ENCODE results near the gene CHMP2B.
A peak's percentile ranks its signal among the peaks of the same experiment; 100 is the strongest.
"Not testable (repeated sequence)": the region's sequence is repeated elsewhere in the genome, so short reads cannot be mapped to it uniquely, and the experiment has no call there.

The CHMP2B gene

GRCh38 chr3:87236093-87236492, 9.0 kb downstream of the CHMP2B start:
- no peak for DNase-seq

DNA sequence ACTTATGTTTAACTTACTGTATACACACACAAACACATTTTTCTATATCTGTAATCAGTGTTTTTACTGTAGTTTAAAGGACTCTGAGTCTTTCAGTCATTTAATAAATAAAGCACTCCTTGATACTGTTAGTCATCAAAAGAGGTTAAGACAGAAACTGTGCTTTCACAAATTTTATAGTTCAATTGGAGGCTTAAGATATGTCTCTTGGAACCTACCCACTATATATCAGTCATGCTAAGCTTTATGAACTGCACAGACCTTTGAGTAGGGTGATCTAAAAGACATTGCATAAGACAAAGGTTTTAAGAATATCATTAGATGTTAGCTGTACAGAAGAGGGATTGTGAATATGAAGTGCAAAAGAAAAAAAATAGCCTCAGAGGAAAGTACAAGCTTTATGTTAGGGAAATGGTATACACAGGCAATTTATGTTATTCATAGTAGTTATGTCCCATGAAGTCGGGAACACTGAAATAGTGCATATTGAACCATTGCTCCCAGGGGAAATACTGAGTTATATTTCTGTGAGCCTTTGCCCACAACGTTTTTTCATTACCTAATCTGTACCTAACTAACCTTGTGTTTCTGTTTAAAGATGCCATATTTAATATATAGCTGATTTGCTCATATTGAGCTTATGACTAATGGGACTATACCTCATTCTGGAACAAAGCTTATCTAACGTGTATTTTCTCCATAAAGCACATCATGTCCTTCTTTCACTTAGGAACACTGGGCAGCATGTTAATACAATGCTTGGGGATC, 19.7 kb downstream of the CHMP2B start:
- no peak for DNase-seq

DNA sequence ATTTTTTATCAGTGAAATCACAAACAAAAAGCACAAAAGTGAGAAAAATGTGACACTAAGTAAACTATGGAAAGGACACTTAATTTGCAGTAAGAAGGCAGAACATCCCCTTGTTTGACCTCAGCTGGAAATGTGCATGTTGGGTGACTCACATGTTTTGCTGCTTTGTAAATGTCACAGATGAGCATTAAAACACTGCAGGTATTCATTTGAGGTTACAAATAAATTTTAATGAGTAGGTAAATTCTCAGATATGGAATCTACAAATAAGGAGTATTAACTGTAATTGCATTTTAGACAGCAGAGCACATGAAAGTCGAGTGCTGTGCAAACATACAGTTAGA, 20.3 kb downstream of the CHMP2B start:
- DNase-seq = peak; percentile 43

DNA sequence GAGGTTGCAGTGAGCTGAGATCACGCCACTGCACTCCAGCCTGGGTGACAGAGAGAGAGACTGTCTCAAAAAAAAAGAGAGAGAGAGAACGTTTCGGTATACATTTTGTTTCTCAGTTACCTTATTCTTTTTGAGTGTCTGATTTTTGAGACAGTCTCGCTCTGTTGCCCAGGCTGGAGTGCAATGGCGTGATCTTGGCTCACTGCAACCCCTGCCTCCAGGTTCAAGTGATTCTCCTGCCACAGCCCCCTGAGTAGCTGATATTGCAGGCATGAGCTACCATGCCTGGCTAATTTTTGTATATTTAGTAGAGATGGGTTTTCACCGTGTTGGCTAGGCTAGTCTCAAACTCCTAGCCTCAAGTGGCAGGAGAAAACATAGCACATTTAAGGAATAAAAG, 21.1 kb downstream of the CHMP2B start:
- not testable (repeated sequence) for DNase-seq

DNA sequence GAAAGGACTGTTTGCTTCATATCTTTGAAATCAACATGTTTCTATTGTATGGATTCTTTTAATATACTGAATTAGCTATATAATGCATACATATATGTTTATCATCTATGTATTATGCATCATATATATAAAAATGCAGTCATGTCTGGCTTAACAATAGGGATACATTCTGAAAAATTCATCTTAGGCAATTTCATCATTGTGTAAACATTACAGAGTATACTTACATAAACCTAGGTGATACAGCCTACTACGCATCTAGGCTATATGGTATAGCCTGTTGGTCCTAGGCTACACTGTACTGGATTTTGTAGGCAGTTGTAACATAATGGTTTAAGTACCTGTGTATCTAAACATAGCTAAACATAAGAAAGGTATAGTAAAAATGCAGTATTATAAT, 21.7 kb downstream of the CHMP2B start:
- no peak for DNase-seq

- DNase-seq = no peak
These were observed 22.9 kb downstream of the CHMP2B start for GRCh38 chr3:87250009-87250408.

DNA sequence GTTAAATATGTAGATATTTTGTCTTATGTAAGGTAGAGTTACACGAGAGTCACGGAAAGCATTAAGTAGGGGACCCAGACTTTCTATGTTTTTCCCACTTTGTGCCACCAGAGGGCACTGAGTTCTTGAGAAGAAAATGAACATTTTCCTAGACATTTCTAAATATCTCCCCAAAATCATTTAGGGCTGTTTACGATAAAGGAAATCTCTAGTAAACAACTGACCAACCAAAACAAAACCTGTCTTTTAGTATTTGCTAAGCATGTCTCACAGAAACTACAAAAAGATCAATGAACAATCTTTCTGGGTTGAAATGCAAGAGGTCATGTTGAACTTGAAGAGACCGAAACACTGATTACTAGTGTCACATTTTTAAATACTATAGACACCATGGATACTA, 33.2 kb downstream of the CHMP2B start:
- DNase-seq = no peak

DNA sequence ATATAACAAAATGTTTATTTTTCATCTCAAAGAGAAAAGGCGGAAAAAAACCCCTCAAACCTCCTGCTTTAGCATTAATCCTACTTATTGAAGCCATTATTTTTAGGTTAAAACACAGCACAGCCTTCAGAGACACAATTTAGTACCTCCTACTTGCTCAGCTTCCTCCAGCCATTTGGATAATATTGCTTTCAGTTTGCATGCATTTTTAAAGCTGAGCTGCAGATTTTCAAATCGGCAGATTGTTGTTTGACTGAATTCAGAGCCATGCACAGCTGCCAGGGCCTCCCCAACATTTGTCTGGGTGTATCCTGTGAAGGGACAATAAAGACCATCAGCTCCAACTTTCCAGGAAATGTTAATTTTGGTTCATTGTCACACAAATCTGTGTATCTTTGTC, 34.8 kb downstream of the CHMP2B start:
- DNase-seq = no peak

GRCh38 chr3:87267953-87268645, 41.0 kb downstream of the CHMP2B start:
- no peak for DNase-seq

DNA sequence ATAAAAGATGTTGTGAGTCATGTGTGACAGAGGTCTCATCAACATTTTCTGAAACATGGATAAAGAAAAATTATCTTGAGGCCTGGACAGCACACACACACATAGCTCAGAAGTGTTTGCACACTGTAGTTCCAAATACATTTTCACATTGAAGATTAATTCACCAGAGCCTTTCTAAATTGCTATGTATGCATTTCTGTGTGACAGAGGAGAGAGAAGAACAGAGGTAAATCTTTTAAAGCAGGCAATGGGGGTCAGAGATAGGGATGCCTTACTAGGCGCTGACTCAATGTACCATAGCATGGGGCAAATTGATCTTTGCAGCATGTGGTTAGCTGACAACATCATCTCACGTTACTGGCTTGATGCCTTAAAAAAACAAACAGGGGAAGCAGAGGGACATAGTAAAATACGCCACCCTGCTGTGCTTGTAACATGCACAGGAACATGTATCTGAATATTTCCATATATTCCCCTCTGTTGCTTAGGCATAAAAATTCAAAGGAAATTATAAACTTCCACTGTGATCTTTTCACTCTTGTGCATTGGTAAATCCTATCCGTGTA, 41.6 kb downstream of the CHMP2B start:
- no peak for DNase-seq

DNA sequence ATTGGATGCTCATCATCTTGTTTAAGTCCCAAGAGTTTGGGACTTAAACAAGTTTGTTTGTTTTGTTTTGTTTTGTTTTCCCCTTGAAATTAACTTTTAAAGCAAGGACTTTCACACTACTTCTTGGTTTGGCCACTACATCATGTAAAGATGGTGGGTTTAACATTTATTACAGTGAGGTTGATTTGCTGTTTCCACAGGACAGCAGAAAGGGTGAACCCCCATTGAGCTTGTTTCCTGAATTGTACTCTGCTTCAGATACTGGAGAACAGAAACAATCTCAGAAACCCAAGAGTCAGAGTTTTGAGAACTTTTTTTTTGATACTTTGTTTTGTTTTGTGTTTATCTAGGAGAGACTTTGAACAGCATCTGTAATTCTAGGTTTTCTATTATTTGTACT, 42.6 kb downstream of the CHMP2B start:
- DNase-seq = no peak

GRCh38 chr3:87270908-87271700, 44.0 kb downstream of the CHMP2B start:
- DNase-seq = no peak

DNA sequence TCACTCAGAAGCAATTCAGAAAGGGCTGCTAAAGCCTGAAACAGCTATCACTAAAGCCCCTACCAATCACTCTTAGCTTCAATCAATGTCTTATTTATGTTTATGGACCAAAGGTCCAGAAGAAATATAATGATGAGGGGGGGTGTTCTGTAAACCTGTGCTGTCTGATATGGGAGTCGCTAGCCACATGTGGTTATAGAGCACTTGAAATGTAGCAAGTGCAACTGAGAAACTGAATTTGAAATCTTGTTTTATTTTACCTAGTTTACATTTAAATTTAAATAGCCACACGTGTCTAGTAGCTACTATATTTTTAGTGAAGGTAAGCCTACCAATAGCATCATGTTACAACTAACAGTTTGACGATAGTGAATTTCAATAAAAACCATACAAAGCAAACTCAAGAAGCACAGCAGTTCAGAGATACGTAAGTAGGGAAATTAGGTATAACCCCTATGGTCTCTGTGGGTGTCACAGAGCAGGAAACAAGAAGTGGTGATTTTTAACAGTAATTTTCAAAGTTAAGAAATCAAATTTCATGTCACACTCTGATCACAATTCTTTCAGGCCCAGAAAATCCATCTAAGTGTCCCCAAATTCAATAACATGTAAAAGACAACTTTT, 45.7 kb downstream of the CHMP2B start:
- DNase-seq = no peak

GRCh38 chr3:87276484-87276883, 49.4 kb downstream of the CHMP2B start, which contains the start of gene POU1F1:
Gene POU1F1, minus strand, starts transcription at chr3:87276584. Its CDS starts 122 bp downstream, at chr3:87276462.
- DNase-seq = no peak

DNA sequence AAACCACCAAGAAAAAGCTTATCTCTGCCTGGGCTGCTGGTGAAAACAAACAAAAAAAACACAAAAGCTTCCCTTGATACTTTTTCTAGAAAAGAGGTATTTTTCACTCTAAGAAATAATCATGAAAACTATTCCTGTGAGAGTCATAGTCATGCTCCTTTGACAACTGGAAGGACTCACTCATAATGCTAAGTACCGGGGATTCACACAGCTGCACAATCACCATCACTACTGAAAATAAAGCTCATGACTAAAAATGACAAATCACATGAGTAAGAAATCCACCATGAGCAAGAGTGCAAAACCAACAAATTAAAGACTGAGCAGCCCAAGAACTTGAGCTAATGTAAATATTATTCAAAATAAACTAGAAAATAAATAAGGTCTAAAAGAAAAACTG, 59.9 kb downstream of the CHMP2B start:
- no peak for DNase-seq

GRCh38 chr3:87288446-87288845, 61.3 kb downstream of the CHMP2B start:
- no peak for DNase-seq

GRCh38 chr3:87298111-87298718, 71.1 kb downstream of the CHMP2B start:
- peak; percentile 42 for DNase-seq

DNA sequence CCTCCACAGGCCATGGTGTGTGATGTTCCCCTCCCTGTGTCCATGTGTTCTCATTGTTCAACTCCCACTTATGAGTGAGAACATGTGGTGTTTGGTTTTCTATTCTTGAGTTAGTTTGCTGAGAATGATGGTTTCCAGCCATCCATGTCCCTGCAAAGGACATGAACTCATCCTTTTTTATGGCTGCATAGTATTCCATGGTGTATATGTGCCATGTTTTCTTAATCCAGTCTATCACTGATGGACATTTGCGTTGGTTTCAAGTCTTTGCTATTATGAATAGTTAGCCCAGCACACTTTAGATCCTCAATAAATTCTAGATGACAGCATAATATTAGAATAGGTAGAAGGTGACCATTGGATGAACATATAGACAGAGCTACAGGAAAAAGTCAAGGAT, 77.9 kb downstream of the CHMP2B start:
- not testable (repeated sequence) for DNase-seq

Measured in NCI-H1417 treated with DMSO at 0.1 percent for 48 hours (cell line).